B cell (primary cell): Measurements from ENCODE around the gene SBK1. TPM values are rescaled to one million over a fixed set of nuclear protein-coding genes. Genes with fewer than 3 reads are reported as not detected.

Experiments used
- ATAC-seq: fragments of 200-7000 bp; cut with Tn5 transposase; one replicate; pipeline ENCODE4 v1.10.0; 2021; ENCODE audit warnings: low read depth, mild to moderate bottlenecking, moderate number of reproducible peaks, moderate library complexity
- CTCF ChIA-PET: fragments of 350-600 bp; sonication (Branson Sonifier 250); formaldehyde crosslinking; loops from one replicate; lab custom pipeline; 2021; ENCODE audit warnings: antibody characterized with exemption, inconsistent platforms; lab: Charles Lee
- POLR2A ChIA-PET: fragments of 350-600 bp; sonication (Branson Sonifier 250); formaldehyde crosslinking; loops from one replicate; lab custom pipeline; 2021; ENCODE audit warnings: antibody characterized with exemption; lab: Charles Lee
- DNase-seq: peaks from one replicate; pipeline ENCODE4 v3.0.0; 2013
- H2AFZ ChIP-seq: 2 replicates; pipeline ENCODE4 v1.6.1; 2012; ENCODE audit warnings: mild to moderate bottlenecking, low read depth, low read length; ENCODE audit not compliant: insufficient read depth, poor library complexity, severe bottlenecking
- H3K27ac ChIP-seq, 2 donors: 1 replicate in 1 of 2; 2 replicates in 1 of 2; pipeline ENCODE4 v1.5.1; 2012 to 2013; ENCODE audit warnings: low read length in 2 of 2, mild to moderate bottlenecking in 2 of 2, moderate library complexity in 1 of 2
- H3K27me3 ChIP-seq, 4 experiments: fragments of 200-600 bp in 1 of 4; sonication (generic) in 1 of 4; replicated peaks in 1 of 4; 1 replicate in 2 of 4; 2 replicates in 2 of 4; pipeline versions ENCODE4 v1.6.1 to v1.7.0; 2013 to 2016; ENCODE audit warnings: low read length in 3 of 4, mild to moderate bottlenecking in 2 of 4, mixed read lengths in 1 of 4, moderate library complexity in 1 of 4; ENCODE audit not compliant: insufficient read depth in 4 of 4, control insufficient read depth in 3 of 4; ENCODE audit errors: control extremely low read depth in 1 of 4
- H3K36me3 ChIP-seq, 2 experiments: replicated peaks in 1 of 2; 1 replicate in 1 of 2; 2 replicates in 1 of 2; pipeline versions ENCODE4 v1.6.1 to v1.7.1; 2013; ENCODE audit warnings: low read length in 1 of 2; ENCODE audit not compliant: insufficient read depth in 2 of 2, control insufficient read depth in 1 of 2; ENCODE audit errors: control extremely low read depth in 1 of 2, extremely low read depth in 1 of 2
- H3K4me1 ChIP-seq, 2 donors: fragments of 200-600 bp in 1 of 2; sonication (generic) in 1 of 2; 1 replicate in 1 of 2; 2 replicates in 1 of 2; pipeline versions ENCODE4 v1.5.1 to v1.6.1; 2013 to 2017; ENCODE audit warnings: low read length in 2 of 2; ENCODE audit not compliant: control insufficient read depth in 2 of 2, insufficient read depth in 2 of 2
- H3K4me2 ChIP-seq: replicated peaks from 2 replicates; pipeline ENCODE3; 2012; ENCODE audit warnings: mild to moderate bottlenecking, low read depth, low read length; ENCODE audit not compliant: poor library complexity, severe bottlenecking
- H3K4me3 ChIP-seq, 5 experiments: fragments of 200-600 bp in 1 of 5; sonication (generic) in 1 of 5; 1 replicate in 3 of 5; 2 replicates in 2 of 5; pipeline versions ENCODE4 v1.5.1 to v1.7.0; 2011 to 2016; ENCODE audit warnings: low read length in 4 of 5, mild to moderate bottlenecking in 4 of 5, low read depth in 2 of 5, control low read depth in 1 of 5, moderate library complexity in 1 of 5; ENCODE audit not compliant: insufficient read depth in 1 of 5; ENCODE audit errors: control extremely low read depth in 1 of 5, extremely low read depth in 1 of 5
- H3K79me2 ChIP-seq: fragments of 200-600 bp; sonication (generic); one replicate; pipeline ENCODE4 v1.6.0; 2016; ENCODE audit warnings: low read length; ENCODE audit not compliant: control insufficient read depth, insufficient read depth
- H3K9ac ChIP-seq: fragments of 200-600 bp; sonication (generic); 2 replicates; pipeline ENCODE4 v1.6.1; 2017; ENCODE audit warnings: mild to moderate bottlenecking, low read length, moderate library complexity
- H3K9me3 ChIP-seq, 3 donors: one replicate each; pipeline versions ENCODE4 v1.6.1 to v1.7.1; 2013; ENCODE audit warnings: low read length in 2 of 3; ENCODE audit not compliant: control insufficient read depth in 2 of 3, insufficient read depth in 1 of 3; ENCODE audit errors: control extremely low read depth in 1 of 3
- H4K20me1 ChIP-seq: 2 replicates; pipeline ENCODE4 v1.6.0; 2012; ENCODE audit warnings: mild to moderate bottlenecking, low read length; ENCODE audit not compliant: insufficient read depth, control insufficient read depth, poor library complexity, severe bottlenecking
- H3K27ac Mint-ChIP-seq: one replicate; pipeline ENCODE4 v1.8.0; 2021; ENCODE audit warnings: mixed read lengths
- H3K27me3 Mint-ChIP-seq: one replicate; pipeline ENCODE4 v1.8.0; 2021; ENCODE audit warnings: mixed read lengths
- H3K4me1 Mint-ChIP-seq: one replicate; pipeline ENCODE4 v1.8.0; 2021; ENCODE audit warnings: mixed read lengths
- H3K4me3 Mint-ChIP-seq: one replicate; pipeline ENCODE4 v1.8.0; 2021; ENCODE audit warnings: mixed read lengths
- H3K9me3 Mint-ChIP-seq: one replicate; pipeline ENCODE4 v1.8.0; 2022; ENCODE audit warnings: mixed read lengths; ENCODE audit not compliant: insufficient read depth
- EZH2 ChIP-seq: IDR thresholded peaks from 2 replicates; pipeline ENCODE4 v1.6.1; 2012; ENCODE audit warnings: borderline replicate concordance, low read depth, mild to moderate bottlenecking, moderate library complexity, low read length; ENCODE audit not compliant: insufficient read depth, poor library complexity, severe bottlenecking
- WGBS: methylation state at CpG from one replicate; pipeline ENCODE4 v1.1.5; 2013; ENCODE audit warnings: missing lambda C conversion rate; ENCODE audit not compliant: insufficient coverage; 5-methylcytosine and 5-hydroxymethylcytosine counted together
- intact Hi-C: fragments of 100-400 bp; cut with micrococcal nuclease; formaldehyde crosslinking; loops from one replicate; pipeline ENCODE4 v1.10.0; 2022
- polyA plus RNA-seq: library from polyadenylated mRNA; depleted of rRNA; stranded (reverse); fragments of >200 nt; gene quantifications from 2 replicates; pipeline ENCODE4 v1.2.3, GENCODE V29; 2012
- total RNA-seq, 2 donors: library from RNA; stranded (reverse); fragments of 120-200 nt in 1 of 2; gene quantifications; 1 replicate in 1 of 2; 2 replicates in 1 of 2; pipeline versions ENCODE4 v1.2.3 to v1.2.4, GENCODE V29; 2013 to 2022
- TF ChIP-seq, protein P1 (sequence below): fragments of 200-600 bp; IDR thresholded peaks from one replicate; pipeline ENCODE4 v1.8.0; 2022; ENCODE audit warnings: antibody characterized with exemption, mild to moderate bottlenecking

The SBK1 gene
- total and polyA plus RNA-seq, 2 donors (not counting 1 experiment from before 2014, with no cell fraction given): 0.22 to 1.3 TPM

DNA sequence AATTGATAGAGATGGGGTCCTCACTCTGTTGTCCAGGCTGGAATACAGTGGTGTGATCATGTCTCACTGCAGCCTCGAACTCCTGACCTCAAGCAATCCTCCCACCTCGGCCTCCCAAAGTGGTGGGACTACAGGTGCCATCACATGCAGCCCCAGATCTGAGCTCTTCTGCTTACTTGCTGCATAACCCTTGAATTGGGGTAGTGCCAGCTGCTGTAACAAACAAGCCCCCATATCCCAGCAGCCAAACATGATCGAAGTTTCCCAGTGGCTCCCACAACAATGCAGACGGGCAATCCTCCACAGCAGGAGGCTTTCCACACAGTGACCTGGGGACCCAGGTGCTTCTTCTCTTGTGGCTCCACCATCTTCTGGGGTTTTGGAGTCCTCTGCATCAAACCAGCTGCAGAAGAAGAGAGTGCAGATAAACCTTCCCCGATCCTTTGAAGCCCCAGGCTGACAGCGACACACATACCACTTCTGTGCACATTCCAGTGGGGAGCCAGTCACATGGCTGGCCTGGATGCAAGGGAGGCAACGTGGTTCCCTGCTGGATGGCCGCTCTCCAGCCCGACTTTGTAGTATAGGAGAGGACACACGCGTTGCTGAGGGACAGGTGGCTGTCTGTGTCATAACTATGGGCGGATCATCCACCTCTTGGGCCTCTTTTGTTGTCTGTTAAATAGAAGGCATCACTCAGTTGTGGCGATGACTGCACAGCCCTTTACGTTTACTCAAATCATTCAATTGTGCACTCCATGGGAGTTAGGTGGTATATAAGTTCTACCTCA, 16.7 kb downstream of the SBK1 start:
- H3K79me2 ChIP-seq: no peaks in the 10 kb centered on the region
- H2AFZ ChIP-seq: no peak overlapping the region
- intact Hi-C loops: no loop called here
- Mint-ChIP-seq H3K27me3 (no peaks in the 10 kb centered on the region), H3K4me1 (peaks cover 25% of the 10 kb centered on the region), H3K4me3 (peak overlapping the region; percentile 23), H3K9me3 (peaks cover 3% of the 10 kb centered on the region), H3K27ac (peak overlapping the region; percentile 50)
- peaks cover 0 to 7% (median 0%) of the 10 kb centered on the region in 3 donors for H3K9me3 ChIP-seq
- H3K4me1 ChIP-seq: peaks cover 12 to 24% of the 10 kb centered on the region in 2 donors
- no peak overlapping the region for H3K4me2 ChIP-seq
- no peaks in the 10 kb centered on the region for H4K20me1 ChIP-seq
- CTCF ChIA-PET: interaction anchor here (0.7 to 1.7 kb wide), 3 partner anchors 12 to 44 kb away, joined by 3 to 8 read pairs (median 6); no protein-coding TSS in a partner anchor
- no peak overlapping the region for H3K9ac ChIP-seq
- no peaks in the 10 kb centered on the region for H3K36me3 ChIP-seq
- POLR2A ChIA-PET: no interaction called here
- no peak overlapping the region for H3K4me3 ChIP-seq
- 95% methylated on average over 12 of the region's 14 CpGs for WGBS
- DNase-seq: no peak
- no peak for ATAC-seq
- TF ChIP-seq, protein P1, sequence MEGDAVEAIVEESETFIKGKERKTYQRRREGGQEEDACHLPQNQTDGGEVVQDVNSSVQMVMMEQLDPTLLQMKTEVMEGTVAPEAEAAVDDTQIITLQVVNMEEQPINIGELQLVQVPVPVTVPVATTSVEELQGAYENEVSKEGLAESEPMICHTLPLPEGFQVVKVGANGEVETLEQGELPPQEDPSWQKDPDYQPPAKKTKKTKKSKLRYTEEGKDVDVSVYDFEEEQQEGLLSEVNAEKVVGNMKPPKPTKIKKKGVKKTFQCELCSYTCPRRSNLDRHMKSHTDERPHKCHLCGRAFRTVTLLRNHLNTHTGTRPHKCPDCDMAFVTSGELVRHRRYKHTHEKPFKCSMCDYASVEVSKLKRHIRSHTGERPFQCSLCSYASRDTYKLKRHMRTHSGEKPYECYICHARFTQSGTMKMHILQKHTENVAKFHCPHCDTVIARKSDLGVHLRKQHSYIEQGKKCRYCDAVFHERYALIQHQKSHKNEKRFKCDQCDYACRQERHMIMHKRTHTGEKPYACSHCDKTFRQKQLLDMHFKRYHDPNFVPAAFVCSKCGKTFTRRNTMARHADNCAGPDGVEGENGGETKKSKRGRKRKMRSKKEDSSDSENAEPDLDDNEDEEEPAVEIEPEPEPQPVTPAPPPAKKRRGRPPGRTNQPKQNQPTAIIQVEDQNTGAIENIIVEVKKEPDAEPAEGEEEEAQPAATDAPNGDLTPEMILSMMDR: no peak
- no peak for TF ChIP-seq EZH2
- no peak overlapping the region for H3K27ac ChIP-seq
- no peaks in the 10 kb centered on the region for H3K27me3 ChIP-seq

DNA sequence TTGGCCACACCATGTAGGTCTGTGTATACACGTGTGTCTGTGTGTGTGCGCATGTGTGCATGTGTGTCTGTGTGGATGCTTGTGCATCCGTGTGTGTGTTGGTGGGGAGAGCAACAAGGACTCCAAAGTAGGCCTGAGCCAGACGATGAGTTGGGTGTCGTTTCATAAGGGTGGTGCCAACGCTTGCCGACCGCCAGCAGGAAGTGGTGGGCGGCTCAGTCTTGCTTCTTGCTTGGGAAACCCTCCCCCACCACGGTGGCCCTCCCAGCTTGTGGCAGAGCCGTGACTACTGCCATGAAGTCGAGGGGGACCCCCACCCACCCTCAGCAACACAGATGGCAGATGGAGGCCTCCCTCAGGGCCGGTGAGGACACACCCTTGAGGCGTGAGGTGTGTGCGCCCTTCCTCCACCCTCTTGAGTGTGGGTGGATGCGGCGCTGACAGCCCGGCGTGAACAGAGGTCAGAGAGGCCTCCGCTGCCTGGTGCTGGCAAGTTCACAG, 17.5 kb downstream of the SBK1 start:
- WGBS: 38% methylated on average over 14 of the region's 20 CpGs
- H4K20me1 ChIP-seq: no peaks in the 10 kb centered on the region
- peaks cover 25% of the 10 kb centered on the region for H3K4me1 Mint-ChIP-seq
- intact Hi-C loops: no loop called here
- H3K4me3 ChIP-seq: no peak overlapping the region
- ATAC-seq (peak; percentile 78), DNase-seq (peak; percentile 57)
- H3K4me1 ChIP-seq: peaks cover 12 to 24% of the 10 kb centered on the region in 2 donors
- peaks cover 0 to 7% (median 0%) of the 10 kb centered on the region in 3 donors for H3K9me3 ChIP-seq
- no peaks in the 10 kb centered on the region for H3K36me3 ChIP-seq
- peak overlapping the region; percentile 64 for H3K4me2 ChIP-seq
- no peak for TF ChIP-seq EZH2
- TF ChIP-seq, protein P1: no peak
- H2AFZ ChIP-seq: peak overlapping the region; percentile 79
- peak overlapping the region; percentile 90 for H3K27ac Mint-ChIP-seq
- no peaks in the 10 kb centered on the region for H3K79me2 ChIP-seq
- H3K9me3 Mint-ChIP-seq: peaks cover 3% of the 10 kb centered on the region
- H3K9ac ChIP-seq: no peak overlapping the region
- H3K4me3 Mint-ChIP-seq: peak overlapping the region; percentile 66
- H3K27me3 Mint-ChIP-seq: no peaks in the 10 kb centered on the region
- H3K27ac ChIP-seq: peak overlapping the region; percentile 43 to 51
- POLR2A ChIA-PET: no interaction called here
- CTCF ChIA-PET: interaction anchor here (1.5 to 1.7 kb wide), 2 partner anchors 12 to 32 kb away, joined by 6 to 8 read pairs; no protein-coding TSS in a partner anchor
- H3K27me3 ChIP-seq: no peaks in the 10 kb centered on the region
